ENCODE results near the gene PBX2. TPM values are rescaled to one million over a fixed set of nuclear protein-coding genes. Genes with fewer than 3 reads are reported as not detected.
A peak's percentile ranks its signal among the peaks of the same experiment; 100 is the strongest.

The PBX2 gene
- total and polyA plus RNA-seq, 2 experiments from 2014 or later: 7.2 to 111 TPM

DNA sequence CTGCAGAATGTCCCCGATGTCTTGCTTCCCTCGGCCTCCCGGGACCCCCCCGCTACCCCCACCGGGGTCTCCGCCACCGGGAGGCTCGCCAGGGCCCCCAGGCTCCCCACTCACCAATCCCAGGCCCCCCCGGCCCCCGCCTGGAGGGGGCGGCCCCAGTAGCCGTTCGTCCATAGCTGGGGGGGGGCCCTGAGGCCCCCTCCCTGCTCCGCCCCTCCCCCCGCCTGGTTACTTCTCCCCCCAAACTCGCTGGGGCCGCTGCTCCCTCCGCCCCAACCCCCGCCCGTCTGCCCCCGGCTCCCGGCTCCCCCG lies 304 bp downstream of the PBX2 start:
- H3K9me3 Mint-ChIP-seq: no peaks in the 10 kb centered on the region; the same call in 2 of the 3 replicates
- H3K9me2 ChIP-seq (ENCODE audit: insufficient read depth): no peaks in the 10 kb centered on the region
- H3K36me3 Mint-ChIP-seq (ENCODE audit: low read depth): peaks cover 37% of the 10 kb centered on the region
- TF ChIP-seq NANOG (IDR thresholded peaks at IDR 0.05; ENCODE audit: borderline replicate concordance): no peak
- TF ChIP-seq, protein P1, sequence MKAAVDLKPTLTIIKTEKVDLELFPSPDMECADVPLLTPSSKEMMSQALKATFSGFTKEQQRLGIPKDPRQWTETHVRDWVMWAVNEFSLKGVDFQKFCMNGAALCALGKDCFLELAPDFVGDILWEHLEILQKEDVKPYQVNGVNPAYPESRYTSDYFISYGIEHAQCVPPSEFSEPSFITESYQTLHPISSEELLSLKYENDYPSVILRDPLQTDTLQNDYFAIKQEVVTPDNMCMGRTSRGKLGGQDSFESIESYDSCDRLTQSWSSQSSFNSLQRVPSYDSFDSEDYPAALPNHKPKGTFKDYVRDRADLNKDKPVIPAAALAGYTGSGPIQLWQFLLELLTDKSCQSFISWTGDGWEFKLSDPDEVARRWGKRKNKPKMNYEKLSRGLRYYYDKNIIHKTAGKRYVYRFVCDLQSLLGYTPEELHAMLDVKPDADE (IDR thresholded peaks at IDR 0.05): no peak
- no peak for DNase-seq (ENCODE audit: low spot score)
- H3K27me3 ChIP-seq (ENCODE audit: insufficient read depth): no peaks in the 10 kb centered on the region
- H3K4me3 ChIP-seq: peak overlapping the region; percentile 66
- H3K4me3 Mint-ChIP-seq: peak overlapping the region; percentile 89
- H3K36me3 ChIP-seq (ENCODE audit: insufficient read depth): peaks cover 3% of the 10 kb centered on the region; the same call in 1 of the 2 replicates
- no peak for ATAC-seq
- H3K4me1 Mint-ChIP-seq: peaks cover 63% of the 10 kb centered on the region
- peaks cover 22% of the 10 kb centered on the region for H3F3A ChIP-seq (replicated peaks; ENCODE audit: low read depth)
- H3K27ac Mint-ChIP-seq: peak overlapping the region; percentile 95
- 0 out of 2 replicates have a peak overlapping the region, but pooled peaks have one; percentile 19 for H3K27ac ChIP-seq (ENCODE audit: low read depth)
- peaks cover 27% of the 10 kb centered on the region for H3K27me3 Mint-ChIP-seq (ENCODE audit: insufficient read depth, low read depth, poor library complexity)
- H4K20me1 ChIP-seq (replicated peaks; ENCODE audit: insufficient read depth): no peaks in the 10 kb centered on the region
- H3K4me1 ChIP-seq (ENCODE audit: insufficient read depth): peaks cover 46% of the 10 kb centered on the region
- H2AFZ ChIP-seq: no peak overlapping the region
- peak overlapping the region; percentile 89 for H3K4me2 ChIP-seq
- peaks cover 12% of the 10 kb centered on the region for H3K79me2 ChIP-seq (replicated peaks; ENCODE audit: insufficient read depth)

DNA sequence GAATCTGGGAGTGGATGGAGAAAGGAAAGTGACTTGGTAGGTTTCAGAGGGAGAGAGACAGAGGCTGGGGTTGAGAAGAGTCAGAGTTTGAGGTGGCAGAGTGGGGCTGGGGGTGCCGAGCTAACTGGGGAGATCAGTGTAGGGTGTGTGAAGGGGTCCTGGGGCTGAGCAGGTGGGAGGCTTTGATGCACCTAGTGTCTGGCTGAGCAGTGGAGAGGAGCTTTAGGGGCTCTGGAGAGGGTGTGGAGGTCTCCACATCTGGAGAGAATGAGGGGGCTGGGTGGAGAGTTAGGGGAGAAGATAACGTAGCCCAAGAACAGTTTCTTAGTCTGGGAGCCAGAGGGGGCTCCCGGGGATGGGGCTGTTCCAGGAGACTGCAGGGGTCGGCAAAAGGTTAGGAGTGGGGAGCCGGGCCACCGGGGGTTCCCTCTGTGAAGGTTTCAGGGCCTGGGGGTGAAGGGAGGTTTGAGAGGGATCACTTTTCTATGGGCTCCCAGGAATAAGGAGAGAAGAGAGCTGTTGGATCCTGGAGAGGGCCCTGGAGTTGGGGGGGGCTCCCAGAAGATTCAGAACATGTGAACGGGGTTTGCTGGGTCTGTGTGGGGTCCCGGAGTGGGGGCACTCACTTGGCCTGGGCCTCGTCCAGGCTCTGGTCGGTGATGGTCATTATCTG lies 797 bp downstream of the PBX2 start:
- H3K27ac ChIP-seq (ENCODE audit: low read depth): peak overlapping the region; percentile 19; the same call in 1 of the 2 replicates
- no peaks in the 10 kb centered on the region for H4K20me1 ChIP-seq (replicated peaks; ENCODE audit: insufficient read depth)
- peaks cover 12% of the 10 kb centered on the region for H3K79me2 ChIP-seq (replicated peaks; ENCODE audit: insufficient read depth)
- Mint-ChIP-seq H3K27me3 (ENCODE audit: insufficient read depth, low read depth, poor library complexity) (peaks cover 27% of the 10 kb centered on the region), H3K4me1 (peaks cover 58% of the 10 kb centered on the region), H3K36me3 (ENCODE audit: low read depth) (peaks cover 37% of the 10 kb centered on the region), H3K4me3 (peak overlapping the region; percentile 89), H3K27ac (peak overlapping the region; percentile 95), H3K9me3 (no peaks in the 10 kb centered on the region; the same call in 2 of the 3 replicates)
- H3K36me3 ChIP-seq (ENCODE audit: insufficient read depth): peaks cover 3% of the 10 kb centered on the region; the same call in 1 of the 2 replicates
- H3K4me3 ChIP-seq: peak overlapping the region; percentile 66
- H3K9me2 ChIP-seq (ENCODE audit: insufficient read depth): no peaks in the 10 kb centered on the region
- no peaks in the 10 kb centered on the region for H3K27me3 ChIP-seq (ENCODE audit: insufficient read depth)
- peak; percentile 14 for DNase-seq (ENCODE audit: low spot score)
- peaks cover 44% of the 10 kb centered on the region for H3K4me1 ChIP-seq (ENCODE audit: insufficient read depth)
- peaks cover 17% of the 10 kb centered on the region for H3F3A ChIP-seq (replicated peaks; ENCODE audit: low read depth)
- ATAC-seq: peak; percentile 2; the same call in 2 of the 3 replicates
- no peak overlapping the region for H2AFZ ChIP-seq
- H3K4me2 ChIP-seq: peak overlapping the region; percentile 89
- no peak for TF ChIP-seq ZNF331 (CRISPR knock-in tag; IDR thresholded peaks at IDR 0.05; ENCODE audit: low read depth)
- TF ChIP-seq ZNF114 (CRISPR knock-in tag; IDR thresholded peaks at IDR 0.05): no peak
- no peak for TF ChIP-seq EZH2 (IDR thresholded peaks at IDR 0.05; ENCODE audit: low read depth, unreplicated experiment)
- TF ChIP-seq POLR2AphosphoS5 (IDR thresholded peaks at IDR 0.05; ENCODE audit: low read depth): no peak
- TF ChIP-seq, protein P2, sequence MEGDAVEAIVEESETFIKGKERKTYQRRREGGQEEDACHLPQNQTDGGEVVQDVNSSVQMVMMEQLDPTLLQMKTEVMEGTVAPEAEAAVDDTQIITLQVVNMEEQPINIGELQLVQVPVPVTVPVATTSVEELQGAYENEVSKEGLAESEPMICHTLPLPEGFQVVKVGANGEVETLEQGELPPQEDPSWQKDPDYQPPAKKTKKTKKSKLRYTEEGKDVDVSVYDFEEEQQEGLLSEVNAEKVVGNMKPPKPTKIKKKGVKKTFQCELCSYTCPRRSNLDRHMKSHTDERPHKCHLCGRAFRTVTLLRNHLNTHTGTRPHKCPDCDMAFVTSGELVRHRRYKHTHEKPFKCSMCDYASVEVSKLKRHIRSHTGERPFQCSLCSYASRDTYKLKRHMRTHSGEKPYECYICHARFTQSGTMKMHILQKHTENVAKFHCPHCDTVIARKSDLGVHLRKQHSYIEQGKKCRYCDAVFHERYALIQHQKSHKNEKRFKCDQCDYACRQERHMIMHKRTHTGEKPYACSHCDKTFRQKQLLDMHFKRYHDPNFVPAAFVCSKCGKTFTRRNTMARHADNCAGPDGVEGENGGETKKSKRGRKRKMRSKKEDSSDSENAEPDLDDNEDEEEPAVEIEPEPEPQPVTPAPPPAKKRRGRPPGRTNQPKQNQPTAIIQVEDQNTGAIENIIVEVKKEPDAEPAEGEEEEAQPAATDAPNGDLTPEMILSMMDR (conservative IDR thresholded peaks at IDR 0.05; ENCODE audit: low read depth in 2 of 2): no peak
- TF ChIP-seq, protein P1 (IDR thresholded peaks at IDR 0.05): no peak
- no peak for TF ChIP-seq EZH2phosphoT487 (IDR thresholded peaks at IDR 0.05; ENCODE audit: unreplicated experiment)
- no peak for TF ChIP-seq NANOG (IDR thresholded peaks at IDR 0.05; ENCODE audit: borderline replicate concordance)
- TF ChIP-seq JUNB (IDR thresholded peaks at IDR 0.05; ENCODE audit: unreplicated experiment): no peak
- no peak for TF ChIP-seq CREB1 (CRISPR knock-in tag; IDR thresholded peaks at IDR 0.05; ENCODE audit: low read depth)
- TF ChIP-seq, protein P3, sequence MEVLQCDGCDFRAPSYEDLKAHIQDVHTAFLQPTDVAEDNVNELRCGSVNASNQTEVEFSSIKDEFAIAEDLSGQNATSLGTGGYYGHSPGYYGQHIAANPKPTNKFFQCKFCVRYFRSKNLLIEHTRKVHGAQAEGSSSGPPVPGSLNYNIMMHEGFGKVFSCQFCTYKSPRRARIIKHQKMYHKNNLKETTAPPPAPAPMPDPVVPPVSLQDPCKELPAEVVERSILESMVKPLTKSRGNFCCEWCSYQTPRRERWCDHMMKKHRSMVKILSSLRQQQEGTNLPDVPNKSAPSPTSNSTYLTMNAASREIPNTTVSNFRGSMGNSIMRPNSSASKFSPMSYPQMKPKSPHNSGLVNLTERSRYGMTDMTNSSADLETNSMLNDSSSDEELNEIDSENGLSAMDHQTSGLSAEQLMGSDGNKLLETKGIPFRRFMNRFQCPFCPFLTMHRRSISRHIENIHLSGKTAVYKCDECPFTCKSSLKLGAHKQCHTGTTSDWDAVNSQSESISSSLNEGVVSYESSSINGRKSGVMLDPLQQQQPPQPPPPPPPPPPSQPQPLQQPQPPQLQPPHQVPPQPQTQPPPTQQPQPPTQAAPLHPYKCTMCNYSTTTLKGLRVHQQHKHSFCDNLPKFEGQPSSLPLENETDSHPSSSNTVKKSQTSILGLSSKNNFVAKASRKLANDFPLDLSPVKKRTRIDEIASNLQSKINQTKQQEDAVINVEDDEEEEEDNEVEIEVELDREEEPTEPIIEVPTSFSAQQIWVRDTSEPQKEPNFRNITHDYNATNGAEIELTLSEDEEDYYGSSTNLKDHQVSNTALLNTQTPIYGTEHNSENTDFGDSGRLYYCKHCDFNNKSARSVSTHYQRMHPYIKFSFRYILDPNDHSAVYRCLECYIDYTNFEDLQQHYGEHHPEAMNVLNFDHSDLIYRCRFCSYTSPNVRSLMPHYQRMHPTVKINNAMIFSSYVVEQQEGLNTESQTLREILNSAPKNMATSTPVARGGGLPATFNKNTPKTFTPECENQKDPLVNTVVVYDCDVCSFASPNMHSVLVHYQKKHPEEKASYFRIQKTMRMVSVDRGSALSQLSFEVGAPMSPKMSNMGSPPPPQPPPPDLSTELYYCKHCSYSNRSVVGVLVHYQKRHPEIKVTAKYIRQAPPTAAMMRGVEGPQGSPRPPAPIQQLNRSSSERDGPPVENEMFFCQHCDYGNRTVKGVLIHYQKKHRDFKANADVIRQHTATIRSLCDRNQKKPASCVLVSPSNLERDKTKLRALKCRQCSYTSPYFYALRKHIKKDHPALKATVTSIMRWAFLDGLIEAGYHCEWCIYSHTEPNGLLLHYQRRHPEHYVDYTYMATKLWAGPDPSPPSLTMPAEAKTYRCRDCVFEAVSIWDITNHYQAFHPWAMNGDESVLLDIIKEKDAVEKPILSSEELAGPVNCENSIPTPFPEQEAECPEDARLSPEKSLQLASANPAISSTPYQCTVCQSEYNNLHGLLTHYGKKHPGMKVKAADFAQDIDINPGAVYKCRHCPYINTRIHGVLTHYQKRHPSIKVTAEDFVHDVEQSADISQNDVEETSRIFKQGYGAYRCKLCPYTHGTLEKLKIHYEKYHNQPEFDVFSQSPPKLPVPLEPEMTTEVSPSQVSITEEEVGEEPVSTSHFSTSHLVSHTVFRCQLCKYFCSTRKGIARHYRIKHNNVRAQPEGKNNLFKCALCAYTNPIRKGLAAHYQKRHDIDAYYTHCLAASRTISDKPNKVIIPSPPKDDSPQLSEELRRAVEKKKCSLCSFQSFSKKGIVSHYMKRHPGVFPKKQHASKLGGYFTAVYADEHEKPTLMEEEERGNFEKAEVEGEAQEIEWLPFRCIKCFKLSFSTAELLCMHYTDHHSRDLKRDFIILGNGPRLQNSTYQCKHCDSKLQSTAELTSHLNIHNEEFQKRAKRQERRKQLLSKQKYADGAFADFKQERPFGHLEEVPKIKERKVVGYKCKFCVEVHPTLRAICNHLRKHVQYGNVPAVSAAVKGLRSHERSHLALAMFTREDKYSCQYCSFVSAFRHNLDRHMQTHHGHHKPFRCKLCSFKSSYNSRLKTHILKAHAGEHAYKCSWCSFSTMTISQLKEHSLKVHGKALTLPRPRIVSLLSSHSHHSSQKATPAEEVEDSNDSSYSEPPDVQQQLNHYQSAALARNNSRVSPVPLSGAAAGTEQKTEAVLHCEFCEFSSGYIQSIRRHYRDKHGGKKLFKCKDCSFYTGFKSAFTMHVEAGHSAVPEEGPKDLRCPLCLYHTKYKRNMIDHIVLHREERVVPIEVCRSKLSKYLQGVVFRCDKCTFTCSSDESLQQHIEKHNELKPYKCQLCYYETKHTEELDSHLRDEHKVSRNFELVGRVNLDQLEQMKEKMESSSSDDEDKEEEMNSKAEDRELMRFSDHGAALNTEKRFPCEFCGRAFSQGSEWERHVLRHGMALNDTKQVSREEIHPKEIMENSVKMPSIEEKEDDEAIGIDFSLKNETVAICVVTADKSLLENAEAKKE (CRISPR knock-in tag; IDR thresholded peaks at IDR 0.05): no peak
